ENCODE results near the gene MICAL3.

DNA sequence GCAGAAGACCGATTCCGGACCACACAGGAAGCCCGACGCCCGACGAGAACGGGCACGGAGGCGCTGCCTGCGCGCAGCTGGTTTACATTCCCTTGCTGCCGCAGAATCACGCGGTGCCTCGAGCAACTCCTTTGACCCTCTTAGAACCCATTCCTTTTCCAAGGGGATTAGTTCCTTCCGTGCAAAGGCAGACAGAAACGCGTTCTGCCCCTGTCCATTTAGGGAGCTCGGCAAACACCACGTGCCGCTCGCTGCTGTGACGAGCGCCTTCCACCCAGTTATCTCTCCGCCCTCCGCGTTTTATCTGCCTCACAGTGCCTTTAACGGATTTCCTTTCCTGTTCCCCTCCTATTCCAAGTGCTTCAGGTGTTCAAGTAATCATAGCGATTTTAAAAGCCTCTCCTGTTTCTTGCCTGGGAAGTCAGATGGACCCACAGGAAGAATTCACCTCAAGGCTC lies 24.1 kb upstream of the MICAL3 start:
- TF ChIP-seq, protein P1, sequence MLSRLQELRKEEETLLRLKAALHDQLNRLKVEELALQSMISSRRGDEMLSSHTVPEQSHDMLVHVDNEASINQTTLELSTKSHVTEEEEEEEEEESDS (CRISPR knock-in tag; IDR thresholded peaks at IDR 0.05) = no peak
- TF ChIP-seq ADNP (tag; IDR thresholded peaks at IDR 0.05) (no peak), POLR2A (conservative IDR thresholded peaks at IDR 0.05) (no peak)
- TF ChIP-seq, protein P2, sequence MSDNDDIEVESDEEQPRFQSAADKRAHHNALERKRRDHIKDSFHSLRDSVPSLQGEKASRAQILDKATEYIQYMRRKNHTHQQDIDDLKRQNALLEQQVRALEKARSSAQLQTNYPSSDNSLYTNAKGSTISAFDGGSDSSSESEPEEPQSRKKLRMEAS (CRISPR knock-in tag; IDR thresholded peaks at IDR 0.05) = peak; percentile 44

All from K562 (cell line).